Subcutaneous preadipocyte (primary cell): ENCODE results near the gene ZNF578. TPM values are rescaled to one million over a fixed set of nuclear protein-coding genes. Genes with fewer than 3 reads are reported as not detected.

Experiments
- total RNA-seq: library from RNA; depleted of rRNA; stranded (reverse); fragments of >200 nt; gene quantifications from 2 replicates; pipeline ENCODE4 v1.2.3, GENCODE V29; 2012

The ZNF578 gene
- total RNA-seq = 1.6 and 2.2 TPM in 2 replicates

GRCh38 chr19:52453324-52454094 lies at the start of gene ZNF578:
Gene ZNF578 (plus strand): TSS chr19:52453553. CDS start chr19:52501846, 48,293 bp downstream.

GRCh38 chr19:52428937-52429336 lies 24.4 kb upstream of the ZNF578 start, which contains the start of gene ZNF534:
Gene ZNF534 (plus strand): TSS chr19:52429148. CDS start chr19:52431475, 2,327 bp downstream.

GRCh38 chr19:52527134-52527955 lies 74.0 kb downstream of the ZNF578 start, which contains the start of gene ZNF808:
Gene ZNF808 (plus strand): TSS chr19:52527668. CDS start chr19:52543285, 15,617 bp downstream.

Other genes starting within 250 kb of the ZNF578 start
- 7.4 and 8.5 TPM in 2 replicates for gene ZNF766, start 184.0 kb upstream of the ZNF578 start, total RNA-seq
- gene ZNF480, start 156.4 kb upstream of the ZNF578 start, total RNA-seq = 7.0 and 7.8 TPM in 2 replicates
- 0.78 and 2.9 TPM in 2 replicates for gene ZNF610, start 117.3 kb upstream of the ZNF578 start, total RNA-seq
- gene ZNF880, start 83.6 kb upstream of the ZNF578 start, total RNA-seq = 17.3 and 17.4 TPM in 2 replicates
- gene ZNF528, start 55.7 kb upstream of the ZNF578 start, total RNA-seq = 13.1 and 17.6 TPM in 2 replicates
- gene ZNF534, start 24.4 kb upstream of the ZNF578 start, total RNA-seq = under 0.01 and 0.20 TPM in 2 replicates
- 15.2 and 16.2 TPM in 2 replicates for gene ZNF808, start 74.1 kb downstream of the ZNF578 start, total RNA-seq
- gene ZNF701, start 116.7 kb downstream of the ZNF578 start, total RNA-seq = 9.2 and 12.9 TPM in 2 replicates
- gene ZNF83, start 184.8 kb downstream of the ZNF578 start, total RNA-seq = 34.5 and 38.5 TPM in 2 replicates